Brain microvascular endothelial cell (primary cell): Measurements from ENCODE around the gene NEGR1.

ENCODE experiments used
- DNase-seq: peaks from one replicate; pipeline ENCODE4 v3.0.0-alpha.2; 2020
- H3K27ac ChIP-seq: fragments of 250-450 bp; sonication (Bioruptor Pico); 2 replicates; pipeline ENCODE4 v1.5.1; 2020; ENCODE audit warnings: mild to moderate bottlenecking, moderate library complexity
- H3K27me3 ChIP-seq: fragments of 250-450 bp; sonication (Bioruptor Pico); replicated peaks from 2 replicates; pipeline ENCODE4 v1.5.1; 2020; ENCODE audit warnings: mild to moderate bottlenecking
- H3K36me3 ChIP-seq: fragments of 250-450 bp; sonication (Bioruptor Pico); replicated peaks from 2 replicates; pipeline ENCODE4 v1.5.1; 2020; ENCODE audit warnings: mild to moderate bottlenecking
- H3K4me3 ChIP-seq: 2 replicates; pipeline ENCODE4 v1.5.1; 2011; ENCODE audit warnings: low read depth, mild to moderate bottlenecking, control low read depth, low read length, moderate library complexity
- in situ Hi-C: cut with HindIII; loops from 2 replicates; pipeline ENCODE4 v1.10.0; 2017; ENCODE audit warnings: low sequenced_read_pairs, low pct_ligation_motif_present
- TF ChIP-seq, protein P1 (sequence below): IDR thresholded peaks from 2 replicates; pipeline ENCODE4 v1.5.1; 2011; ENCODE audit warnings: low read depth, mild to moderate bottlenecking, moderate library complexity, low read length, control low read depth, inconsistent platforms; ENCODE audit errors: missing control alignments

The NEGR1 gene

GRCh38 chr1:72015006-72015405, 267.3 kb downstream of the NEGR1 start:
- Histone ChIP-seq H3K36me3 (no peaks in the 10 kb centered on the region), H3K27ac (no peak overlapping the region), H3K4me3 (no peak overlapping the region), H3K27me3 (no peaks in the 10 kb centered on the region)
- in situ Hi-C loops = no loop called here
- TF ChIP-seq, protein P1, sequence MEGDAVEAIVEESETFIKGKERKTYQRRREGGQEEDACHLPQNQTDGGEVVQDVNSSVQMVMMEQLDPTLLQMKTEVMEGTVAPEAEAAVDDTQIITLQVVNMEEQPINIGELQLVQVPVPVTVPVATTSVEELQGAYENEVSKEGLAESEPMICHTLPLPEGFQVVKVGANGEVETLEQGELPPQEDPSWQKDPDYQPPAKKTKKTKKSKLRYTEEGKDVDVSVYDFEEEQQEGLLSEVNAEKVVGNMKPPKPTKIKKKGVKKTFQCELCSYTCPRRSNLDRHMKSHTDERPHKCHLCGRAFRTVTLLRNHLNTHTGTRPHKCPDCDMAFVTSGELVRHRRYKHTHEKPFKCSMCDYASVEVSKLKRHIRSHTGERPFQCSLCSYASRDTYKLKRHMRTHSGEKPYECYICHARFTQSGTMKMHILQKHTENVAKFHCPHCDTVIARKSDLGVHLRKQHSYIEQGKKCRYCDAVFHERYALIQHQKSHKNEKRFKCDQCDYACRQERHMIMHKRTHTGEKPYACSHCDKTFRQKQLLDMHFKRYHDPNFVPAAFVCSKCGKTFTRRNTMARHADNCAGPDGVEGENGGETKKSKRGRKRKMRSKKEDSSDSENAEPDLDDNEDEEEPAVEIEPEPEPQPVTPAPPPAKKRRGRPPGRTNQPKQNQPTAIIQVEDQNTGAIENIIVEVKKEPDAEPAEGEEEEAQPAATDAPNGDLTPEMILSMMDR = no peak
- no peak for DNase-seq

GRCh38 chr1:72013161-72013560, 269.2 kb downstream of the NEGR1 start:
- no peak for DNase-seq
- no peak overlapping the region for H3K4me3 ChIP-seq
- no peaks in the 10 kb centered on the region for H3K36me3 ChIP-seq
- no peak overlapping the region for H3K27ac ChIP-seq
- no peaks in the 10 kb centered on the region for H3K27me3 ChIP-seq
- in situ Hi-C loops = no loop called here
- TF ChIP-seq, protein P1 = no peak

DNA sequence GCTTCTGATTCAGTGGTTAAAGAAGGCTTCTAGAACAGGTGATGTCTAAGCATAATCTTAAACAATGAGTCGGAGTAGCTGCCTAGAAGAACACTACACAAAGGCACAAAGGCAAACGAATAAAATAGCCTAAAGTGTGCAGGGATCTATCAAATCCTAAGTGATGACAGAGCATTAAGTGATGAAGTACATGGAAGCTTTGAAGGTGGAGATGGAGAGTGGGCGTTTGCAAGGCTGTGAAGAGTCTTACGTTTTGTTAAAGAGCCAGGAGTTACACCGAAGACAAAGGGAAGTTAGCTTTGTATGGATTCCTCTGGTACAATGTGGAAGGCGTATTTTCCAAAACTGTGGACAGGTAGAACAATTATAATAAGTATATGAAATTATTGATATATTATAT, 270.6 kb downstream of the NEGR1 start:
- Histone ChIP-seq H3K4me3 (no peak overlapping the region), H3K36me3 (no peaks in the 10 kb centered on the region), H3K27ac (no peak overlapping the region), H3K27me3 (no peaks in the 10 kb centered on the region)
- in situ Hi-C loops = no loop called here
- DNase-seq = no peak
- TF ChIP-seq, protein P1 = no peak

DNA sequence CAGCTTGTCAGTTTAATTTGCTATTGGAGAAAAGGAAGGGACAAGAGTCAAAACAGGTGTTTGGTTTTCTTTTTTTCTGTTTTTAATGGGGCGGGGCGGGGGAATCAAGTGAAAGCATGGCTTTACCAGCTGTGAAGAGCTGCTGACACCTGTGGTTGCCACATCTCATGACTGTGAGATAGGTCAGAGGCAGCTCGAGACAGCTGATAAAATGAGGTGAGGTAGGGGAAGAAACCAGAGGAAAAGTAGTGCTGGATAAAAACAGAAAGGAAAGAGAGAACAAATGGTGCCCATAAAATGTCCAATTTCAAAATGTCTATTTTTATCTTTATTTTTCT, 272.3 kb downstream of the NEGR1 start:
- no peak for DNase-seq
- H3K4me3 ChIP-seq = no peak overlapping the region
- H3K27me3 ChIP-seq = no peaks in the 10 kb centered on the region
- H3K36me3 ChIP-seq = no peaks in the 10 kb centered on the region
- in situ Hi-C loops = no loop called here
- no peak overlapping the region for H3K27ac ChIP-seq
- TF ChIP-seq, protein P1 = no peak

DNA sequence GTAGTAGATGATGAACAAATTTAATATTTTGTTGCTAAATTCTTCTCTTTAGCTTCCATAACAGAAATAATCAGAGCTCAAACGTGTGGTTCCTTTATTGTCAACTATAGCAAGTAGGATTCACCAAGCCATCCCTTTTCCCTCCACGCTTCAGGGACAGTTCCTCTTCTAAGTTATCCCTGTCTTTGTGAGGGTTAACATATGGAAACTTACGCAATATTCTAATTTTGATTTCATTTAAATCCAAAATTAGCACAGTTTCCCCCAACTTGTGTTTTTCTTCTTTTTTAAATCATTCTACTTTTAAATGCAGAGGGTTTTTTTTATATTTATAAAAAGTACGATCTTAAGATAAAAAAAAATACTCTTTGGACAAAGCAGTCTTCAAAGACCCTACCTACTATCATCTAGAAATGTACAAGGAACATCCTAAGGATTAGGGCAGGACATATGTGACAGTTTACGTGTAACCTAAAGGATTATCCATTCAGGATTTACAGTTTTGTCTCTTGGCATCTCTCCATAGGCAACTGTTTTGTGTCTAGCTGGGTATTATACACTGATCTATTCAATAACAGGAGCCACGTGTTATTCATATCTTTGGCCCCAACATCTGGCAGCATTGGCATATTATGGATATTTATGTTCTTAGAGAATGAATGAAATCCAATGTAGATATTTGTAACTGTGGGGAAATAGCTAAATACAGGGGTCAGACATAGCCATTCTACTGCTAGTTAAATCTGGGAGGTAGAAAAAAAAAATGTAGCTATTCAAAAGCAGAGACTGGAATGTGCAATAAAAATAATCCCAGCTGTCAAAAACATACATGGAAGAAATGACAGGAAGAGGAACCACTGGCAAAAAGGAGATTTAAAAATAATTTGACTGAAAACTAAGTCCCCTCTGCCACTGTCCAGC, 272.9 kb downstream of the NEGR1 start:
- H3K36me3 ChIP-seq = no peaks in the 10 kb centered on the region
- in situ Hi-C loops = no loop called here
- no peak overlapping the region for H3K4me3 ChIP-seq
- H3K27me3 ChIP-seq = no peaks in the 10 kb centered on the region
- TF ChIP-seq, protein P1 = no peak
- no peak overlapping the region for H3K27ac ChIP-seq
- no peak for DNase-seq

- DNase-seq = no peak
- TF ChIP-seq, protein P1 = no peak
- no peaks in the 10 kb centered on the region for H3K27me3 ChIP-seq
- no peak overlapping the region for H3K4me3 ChIP-seq
- in situ Hi-C loops = no loop called here
- H3K36me3 ChIP-seq = no peaks in the 10 kb centered on the region
- no peak overlapping the region for H3K27ac ChIP-seq
Measured at GRCh38 chr1:72007312-72007711, 275.0 kb downstream of the NEGR1 start.
